DMS53 (cell line): ENCODE results near the gene ARHGAP20.

Experiments
- DNase-seq: peaks from one replicate; lab custom pipeline; 2025; lab: John Stamatoyannopoulos, UW

The ARHGAP20 gene

GRCh38 chr11:110614031-110614430 is 98.2 kb downstream of the ARHGAP20 start:
- DNase-seq, result no peak

GRCh38 chr11:110613197-110613918 is 98.9 kb downstream of the ARHGAP20 start:
- no peak for DNase-seq

- no peak for DNase-seq
Observed at GRCh38 chr11:110606415-110606814, 105.8 kb downstream of the ARHGAP20 start.

GRCh38 chr11:110601936-110602335 is 110.3 kb downstream of the ARHGAP20 start:
- DNase-seq, result peak; percentile 79

GRCh38 chr11:110600322-110600721 is 111.9 kb downstream of the ARHGAP20 start:
- no peak for DNase-seq

- no peak for DNase-seq
Observed at GRCh38 chr11:110599207-110599606, 113.0 kb downstream of the ARHGAP20 start.

- DNase-seq, result no peak
Observed at GRCh38 chr11:110598725-110599124, 113.5 kb downstream of the ARHGAP20 start.

- DNase-seq, result no peak
Observed at GRCh38 chr11:110587972-110588371, 124.3 kb downstream of the ARHGAP20 start.

- no peak for DNase-seq
Observed at GRCh38 chr11:110587129-110587528, 125.1 kb downstream of the ARHGAP20 start.

- DNase-seq, result no peak
Observed at GRCh38 chr11:110584150-110584549, 128.1 kb downstream of the ARHGAP20 start.

- DNase-seq, result no peak
Observed at GRCh38 chr11:110582728-110583432, 129.4 kb downstream of the ARHGAP20 start.

- no peak for DNase-seq
Observed at GRCh38 chr11:110580571-110580970, 131.7 kb downstream of the ARHGAP20 start.

- DNase-seq, result no peak
Observed at GRCh38 chr11:110573411-110573810, 138.8 kb downstream of the ARHGAP20 start.

- no peak for DNase-seq
Observed at GRCh38 chr11:110571081-110571720, 141.0 kb downstream of the ARHGAP20 start.

- no peak for DNase-seq
Observed at GRCh38 chr11:110566577-110566976, 145.7 kb downstream of the ARHGAP20 start.

- peak; percentile 29 for DNase-seq
Observed at GRCh38 chr11:110565357-110566336, 146.6 kb downstream of the ARHGAP20 start.

- DNase-seq, result no peak
Observed at GRCh38 chr11:110564676-110565356, 147.4 kb downstream of the ARHGAP20 start.

GRCh38 chr11:110544779-110545178 is 167.5 kb downstream of the ARHGAP20 start:
- no peak for DNase-seq

- no peak for DNase-seq
Observed at GRCh38 chr11:110538154-110538553, 174.1 kb downstream of the ARHGAP20 start.

GRCh38 chr11:110530900-110531741 is 181.1 kb downstream of the ARHGAP20 start:
- DNase-seq, result no peak
